HepG2 (cell line): ENCODE data around the gene ALKBH2. TPM values are rescaled to one million over a fixed set of nuclear protein-coding genes. Genes with fewer than 3 reads are reported as not detected.

Experiments
- ATF5 ChIP-seq: sonication (generic); formaldehyde crosslinking; IDR thresholded peaks from 2 replicates; pipeline ENCODE4 v1.4.0; 2020; ENCODE audit warnings: mild to moderate bottlenecking, low read depth, missing genetic modification reagents
- EP300 ChIP-seq, 3 experiments: sonication (generic) in 1 of 3; formaldehyde crosslinking in 1 of 3; IDR thresholded peaks; 2 replicates each; pipeline versions ENCODE4 v1.5.1 to v1.6.1; 2011 to 2020; ENCODE audit warnings: low read depth in 2 of 3, low read length in 2 of 3, borderline replicate concordance in 1 of 3, improper control_type of control experiment in 1 of 3, mild to moderate bottlenecking in 1 of 3, missing genetic modification reagents in 1 of 3, moderate library complexity in 1 of 3
- PRDM15 ChIP-seq: sonication (generic); formaldehyde crosslinking; IDR thresholded peaks from 2 replicates; pipeline ENCODE4 v1.4.0; 2020; ENCODE audit warnings: missing genetic modification reagents
- RELA ChIP-seq: sonication (generic); formaldehyde crosslinking; IDR thresholded peaks from 2 replicates; pipeline ENCODE4 v1.4.0; 2020; ENCODE audit warnings: missing genetic modification reagents
- SP140L ChIP-seq: sonication (generic); formaldehyde crosslinking; IDR thresholded peaks from 2 replicates; pipeline ENCODE4 v1.4.0; 2020; ENCODE audit warnings: missing genetic modification reagents, borderline replicate concordance
- THRA ChIP-seq: sonication (generic); formaldehyde crosslinking; IDR thresholded peaks from 2 replicates; pipeline ENCODE4 v1.4.0; 2020; ENCODE audit warnings: missing genetic modification reagents, borderline replicate concordance
- ZBTB33 ChIP-seq: sonication (generic); formaldehyde crosslinking; IDR thresholded peaks from 2 replicates; pipeline ENCODE4 v1.4.0; 2020; ENCODE audit warnings: missing genetic modification reagents
- ZNF503 ChIP-seq: sonication (generic); formaldehyde crosslinking; IDR thresholded peaks from 2 replicates; pipeline ENCODE4 v1.4.0; 2020; ENCODE audit warnings: missing genetic modification reagents
- ZNF580 ChIP-seq: IDR thresholded peaks from 2 replicates; pipeline ENCODE4 v1.6.1; 2016; ENCODE audit warnings: low read depth, borderline replicate concordance
- ZNF607 ChIP-seq: sonication (generic); formaldehyde crosslinking; IDR thresholded peaks from 2 replicates; pipeline ENCODE4 v1.5.1; 2020; ENCODE audit warnings: missing genetic modification reagents, mild to moderate bottlenecking, borderline replicate concordance
- ZNF644 ChIP-seq: IDR thresholded peaks from 2 replicates; pipeline ENCODE4 v1.6.1; 2016; ENCODE audit warnings: low read depth
- ZNF883 ChIP-seq: sonication (generic); formaldehyde crosslinking; IDR thresholded peaks from 2 replicates; pipeline ENCODE4 v1.5.1; 2020; ENCODE audit warnings: mild to moderate bottlenecking, missing genetic modification reagents; ENCODE audit errors: not compliant biosample characterization
- polyA plus RNA-seq, 8 experiments: library from polyadenylated mRNA; depleted of rRNA in 3 of 8; stranded (reverse) in 7 of 8; unstranded in 1 of 8; fragments of >200 nt; fragmentation: Illumina TruSeq in 4 of 8; extraction: Trizol in 4 of 8; gene quantifications; 2 replicates each; pipeline versions ENCODE4 v1.2.1 to v1.2.3, GENCODE V29; 2011 to 2016; ENCODE audit warnings: low read depth in 4 of 8, missing spikeins in 1 of 8, mixed read lengths in 1 of 8; ENCODE audit not compliant: insufficient read depth in 1 of 8
- total RNA-seq, 5 experiments: library from RNA; depleted of rRNA; stranded (reverse); fragments of >200 nt; fragmentation: Illumina TruSeq; extraction: Trizol; gene quantifications; 2 replicates each; pipeline ENCODE4 v1.2.3, GENCODE V29; 2016; ENCODE audit warnings: low read depth in 1 of 5

Gene ALKBH2
- total and polyA plus RNA-seq, 2 of the 13 experiments (the other 11 are each of a cell fraction or from before 2014, with no cell fraction given) = 21.0 to 40.5 TPM

GRCh38 chr12:109115758-109116610 is 22.7 kb upstream of the ALKBH2 start, which contains the start of gene ACACB (continued):
- peak; percentile 63; the same call in 1 of the 2 replicates for TF ChIP-seq THRA (CRISPR knock-in tag)
- TF ChIP-seq ZNF883 (CRISPR knock-in tag) = peak; percentile 62
- peak in 1 of 2 experiments; percentile 68; a peak in 2 of 4 replicates for TF ChIP-seq EP300 (IDR thresholded peaks at IDR 0.05; ENCODE audit: low read depth in 2 of 2, low read length in 2 of 2)
- TF ChIP-seq EP300 (CRISPR knock-in tag; IDR thresholded peaks at IDR 0.05; ENCODE audit: borderline replicate concordance) = no peak; the same call in 1 of the 2 replicates
- peak; percentile 45; the same call in 1 of the 2 replicates for TF ChIP-seq ZBTB33 (CRISPR knock-in tag)
- TF ChIP-seq ZNF644 (CRISPR knock-in tag) = peak; percentile 99
- TF ChIP-seq ZNF607 (CRISPR knock-in tag) = peak; percentile 52; the same call in 1 of the 2 replicates
- TF ChIP-seq RELA = 0 out of 2 replicates have a peak, but pooled peaks have one; percentile 66
- no peak for TF ChIP-seq SP140L (CRISPR knock-in tag)
- TF ChIP-seq PRDM15 (CRISPR knock-in tag) = no peak
- peak; percentile 64; the same call in 1 of the 2 replicates for TF ChIP-seq ZNF580
- no peak for TF ChIP-seq ATF5 (CRISPR knock-in tag)
- no peak for TF ChIP-seq ZNF503 (CRISPR knock-in tag)
